H1 (cell line): ENCODE data around the gene MIA3. TPM values are rescaled to one million over a fixed set of nuclear protein-coding genes. Genes with fewer than 3 reads are reported as not detected.

Source experiments
- CTCF ChIA-PET: fragments of 300-600 bp; sonication (Branson Sonifier 250); formaldehyde crosslinking; loops from one replicate; lab custom pipeline; 2021; ENCODE audit not compliant: partially characterized antibody; lab: Charles Lee
- POLR2A ChIA-PET: fragments of 300-600 bp; sonication (Branson Sonifier 250); formaldehyde crosslinking; loops from one replicate; lab custom pipeline; 2021; ENCODE audit warnings: inconsistent platforms; ENCODE audit not compliant: partially characterized antibody; lab: Charles Lee
- DNase-seq, 2 experiments: peaks; one replicate each; pipeline versions ENCODE4 v3.0.0 to v3.0.0-alpha.2; 2010 to 2022; ENCODE audit warnings: low spot score in 2 of 2, low read depth in 1 of 2, mixed read lengths in 1 of 2
- FAIRE-seq: peaks from 2 replicates; lab custom pipeline; 2011; peaks lifted over from hg19 to GRCh38; lab: Jason Lieb, UNC
- H2AFZ ChIP-seq: 2 replicates; pipeline ENCODE4 v1.8.1; 2012; ENCODE audit warnings: low read length, inconsistent platforms
- H2AK5ac ChIP-seq: 2 replicates; pipeline ENCODE4 v1.6.1; 2013; ENCODE audit warnings: low read depth, low read length
- H2BK120ac ChIP-seq: replicated peaks from 2 replicates; pipeline ENCODE3; 2013; ENCODE audit warnings: low read depth, low read length, inconsistent platforms
- H2BK12ac ChIP-seq: 2 replicates; pipeline ENCODE4 v1.6.1; 2013; ENCODE audit warnings: low read depth, low read length
- H2BK15ac ChIP-seq: 2 replicates; pipeline ENCODE4 v1.6.1; 2013; ENCODE audit warnings: low read length
- H2BK20ac ChIP-seq: 2 replicates; pipeline ENCODE4 v1.6.1; 2013; ENCODE audit warnings: low read length
- H2BK5ac ChIP-seq: 2 replicates; pipeline ENCODE4 v1.6.1; 2013; ENCODE audit warnings: low read depth, low read length
- H3K14ac ChIP-seq: 2 replicates; pipeline ENCODE4 v1.6.1; 2013; ENCODE audit warnings: inconsistent platforms; ENCODE audit not compliant: insufficient read length
- H3K18ac ChIP-seq: 2 replicates; pipeline ENCODE4 v1.6.1; 2013; ENCODE audit warnings: low read length; ENCODE audit errors: extremely low read depth
- H3K23ac ChIP-seq: 2 replicates; pipeline ENCODE4 v1.6.1; 2013; ENCODE audit warnings: inconsistent platforms; ENCODE audit not compliant: insufficient read length
- H3K23me2 ChIP-seq: 2 replicates; pipeline ENCODE4 v1.6.1; 2013; ENCODE audit warnings: low read depth, low read length
- H3K27ac ChIP-seq: 2 replicates; pipeline ENCODE4 v1.6.1; 2011; ENCODE audit warnings: low read depth, low read length, inconsistent platforms
- H3K27me3 ChIP-seq, 4 experiments: replicated peaks in 1 of 4; 1 replicate in 1 of 4; 2 replicates in 3 of 4; pipeline versions ENCODE4 v1.6.1 to v1.8.1; 2011 to 2013; ENCODE audit warnings: low read length in 3 of 4, mild to moderate bottlenecking in 3 of 4, inconsistent platforms in 2 of 4, mixed read lengths in 2 of 4, moderate library complexity in 1 of 4; ENCODE audit not compliant: control insufficient read depth in 3 of 4, insufficient read depth in 3 of 4; ENCODE audit errors: extremely low read depth in 1 of 4
- H3K36me3 ChIP-seq, 4 experiments: 2 replicates each; pipeline versions ENCODE4 v1.6.1 to v1.8.1; 2011 to 2013; ENCODE audit warnings: mild to moderate bottlenecking in 4 of 4, low read length in 3 of 4, moderate library complexity in 2 of 4, control low read depth in 1 of 4, inconsistent platforms in 1 of 4; ENCODE audit not compliant: insufficient read depth in 4 of 4, control insufficient read depth in 2 of 4
- H3K4ac ChIP-seq: replicated peaks from 2 replicates; pipeline ENCODE3; 2013; ENCODE audit warnings: low read length, low read depth, mixed read lengths, inconsistent platforms; ENCODE audit not compliant: insufficient read length
- H3K4me1 ChIP-seq, 4 experiments: replicated peaks in 1 of 4; 1 replicate in 1 of 4; 2 replicates in 3 of 4; pipeline versions ENCODE4 v1.6.1 to v1.8.1; 2011 to 2013; ENCODE audit warnings: low read length in 3 of 4, inconsistent platforms in 2 of 4, mixed read lengths in 1 of 4; ENCODE audit not compliant: insufficient read depth in 4 of 4, control insufficient read depth in 3 of 4
- H3K4me2 ChIP-seq, 2 experiments: 2 replicates each; pipeline versions ENCODE4 v1.6.1 to v1.8.1; 2011 to 2013; ENCODE audit warnings: low read depth in 2 of 2, low read length in 2 of 2, control low read depth in 1 of 2, inconsistent platforms in 1 of 2, mild to moderate bottlenecking in 1 of 2; ENCODE audit not compliant: insufficient read depth in 1 of 2
- H3K4me3 ChIP-seq, 4 experiments: fragments of 200-600, 300-600 bp in 1 of 4; sonication (generic), shearing (Covaris generic), sonication (Bioruptor Twin) in 1 of 4; 2 replicates each; pipeline versions ENCODE4 v1.5.1 to v1.8.1; 2011 to 2016; ENCODE audit warnings: low read length in 4 of 4, low read depth in 3 of 4, control low read depth in 2 of 4, inconsistent platforms in 2 of 4, mild to moderate bottlenecking in 2 of 4, mixed read lengths in 1 of 4, moderate library complexity in 1 of 4; ENCODE audit not compliant: insufficient read depth in 2 of 4; ENCODE audit errors: extremely low read depth in 1 of 4
- H3K56ac ChIP-seq: replicated peaks from 2 replicates; pipeline ENCODE3; 2013; ENCODE audit warnings: low read depth, mild to moderate bottlenecking, mixed read lengths, low read length, inconsistent platforms; ENCODE audit not compliant: insufficient read length
- H3K79me1 ChIP-seq: 2 replicates; pipeline ENCODE4 v1.6.1; 2013; ENCODE audit warnings: low read depth, low read length, control low read depth
- H3K79me2 ChIP-seq, 2 experiments: 2 replicates each; pipeline versions ENCODE4 v1.6.1 to v1.8.1; 2012 to 2013; ENCODE audit warnings: low read length in 2 of 2, mild to moderate bottlenecking in 2 of 2, inconsistent platforms in 1 of 2; ENCODE audit not compliant: insufficient read depth in 2 of 2, control insufficient read depth in 1 of 2
- H3K9ac ChIP-seq, 4 experiments: replicated peaks in 1 of 4; 1 replicate in 1 of 4; 2 replicates in 3 of 4; pipeline versions ENCODE4 v1.6.1 to v1.8.1; 2011 to 2013; ENCODE audit warnings: low read depth in 3 of 4, low read length in 3 of 4, control low read depth in 2 of 4, mild to moderate bottlenecking in 2 of 4, moderate library complexity in 2 of 4, inconsistent platforms in 1 of 4; ENCODE audit errors: extremely low read depth in 1 of 4
- H3K9me3 ChIP-seq, 2 experiments: 2 replicates each; pipeline versions ENCODE4 v1.6.1 to v1.8.1; 2012 to 2013; ENCODE audit warnings: mild to moderate bottlenecking in 2 of 2, moderate library complexity in 2 of 2, control low read depth in 1 of 2, inconsistent platforms in 1 of 2, low read depth in 1 of 2, low read length in 1 of 2, mixed read lengths in 1 of 2; ENCODE audit not compliant: insufficient read depth in 2 of 2
- H4K20me1 ChIP-seq, 2 experiments: replicated peaks in 1 of 2; 2 replicates each; pipeline versions ENCODE3 to v1.8.1; 2011 to 2013; ENCODE audit warnings: inconsistent platforms in 2 of 2, low read length in 2 of 2, mild to moderate bottlenecking in 1 of 2; ENCODE audit not compliant: insufficient read depth in 2 of 2, control insufficient read depth in 1 of 2
- H4K5ac ChIP-seq: 2 replicates; pipeline ENCODE4 v1.6.1; 2013; ENCODE audit warnings: low read length, low read depth, mixed read lengths, inconsistent platforms; ENCODE audit not compliant: insufficient read length
- H4K8ac ChIP-seq: 2 replicates; pipeline ENCODE4 v1.8.0; 2013; ENCODE audit warnings: mild to moderate bottlenecking, moderate library complexity, low read length, inconsistent platforms; ENCODE audit not compliant: insufficient read depth; ENCODE audit errors: extremely low read depth
- H4K91ac ChIP-seq: replicated peaks from 2 replicates; pipeline ENCODE3; 2013; ENCODE audit warnings: low read length, mixed read lengths, inconsistent platforms; ENCODE audit not compliant: insufficient read length
- CHD1 ChIP-seq: IDR thresholded peaks from 2 replicates; pipeline ENCODE4 v1.6.1; 2012; ENCODE audit warnings: low read depth, low read length, improper control_type of control experiment
- CTBP2 ChIP-seq: IDR thresholded peaks from 2 replicates; pipeline ENCODE4 v1.7.0; 2011; ENCODE audit warnings: borderline replicate concordance, mild to moderate bottlenecking, moderate library complexity, mixed read lengths, low read length; ENCODE audit not compliant: insufficient read depth, insufficient read length
- JUN ChIP-seq: IDR thresholded peaks from 2 replicates; pipeline ENCODE4 v1.6.1; 2011; ENCODE audit warnings: low read depth, mild to moderate bottlenecking, improper control_type of control experiment, low read length
- JUND ChIP-seq: IDR thresholded peaks from 2 replicates; pipeline ENCODE4 v1.6.1; 2011; ENCODE audit warnings: mild to moderate bottlenecking, improper control_type of control experiment, low read length
- RAD21 ChIP-seq, 2 experiments: IDR thresholded peaks in 1 of 2; conservative IDR thresholded peaks in 1 of 2; 2 replicates each; pipeline ENCODE4 v1.6.1; 2011; ENCODE audit warnings: low read depth in 2 of 2, low read length in 2 of 2, improper control_type of control experiment in 1 of 2, inconsistent platforms in 1 of 2, mild to moderate bottlenecking in 1 of 2, moderate library complexity in 1 of 2
- TAF1 ChIP-seq: IDR thresholded peaks from 2 replicates; pipeline ENCODE4 v1.6.1; 2011; ENCODE audit warnings: mild to moderate bottlenecking, low read depth, low read length
- TAF7 ChIP-seq: optimal IDR thresholded peaks from 2 replicates; pipeline ENCODE3; 2011; ENCODE audit warnings: low read depth, mild to moderate bottlenecking, inconsistent platforms, low read length, moderate library complexity, borderline replicate concordance
- WGBS, 2 experiments: shearing (Covaris generic) in 1 of 2; methylation state at CpG; one replicate each; pipeline versions ENCODE4 v1.1.6 to v1.1.7; 2013 to 2015; ENCODE audit warnings: low lambda C conversion rate in 2 of 2, mixed read lengths in 2 of 2, inconsistent platforms in 1 of 2, low coverage in 1 of 2, missing lambda C conversion rate in 1 of 2; ENCODE audit not compliant: insufficient replicate concordance in 2 of 2, insufficient coverage in 1 of 2, insufficient read length in 1 of 2; ENCODE audit errors: extremely low coverage in 1 of 2, missing lambda C conversion rate in 1 of 2; 5-methylcytosine and 5-hydroxymethylcytosine counted together
- polyA plus RNA-seq, 7 experiments: library from polyadenylated mRNA; depleted of rRNA in 3 of 7; stranded (reverse) in 5 of 7; unstranded in 2 of 7; fragments of >200 nt in 5 of 7; fragments of 200-250 nt in 2 of 7; gene quantifications; 1 replicate in 5 of 7; 2 replicates in 1 of 7; 4 replicates in 1 of 7; pipeline versions ENCODE4 v1.2.1 to v1.2.3, GENCODE V29; 2011 to 2013; ENCODE audit warnings: missing spikeins in 2 of 7, mixed read lengths in 2 of 7
- total RNA-seq: library from RNA; stranded (reverse); fragmentation: NEBNext Ultra II Directional; extraction: Animal tissue kit (Norgen Biotek cat#: 25700); gene quantifications from 2 replicates; pipeline ENCODE4 v1.2.1, GENCODE V29; 2021

The MIA3 gene
- total and polyA plus RNA-seq, 2 of the 8 experiments (the other 6 are each of a cell fraction or from before 2014, with no cell fraction given): 69.0 to 105 TPM

DNA sequence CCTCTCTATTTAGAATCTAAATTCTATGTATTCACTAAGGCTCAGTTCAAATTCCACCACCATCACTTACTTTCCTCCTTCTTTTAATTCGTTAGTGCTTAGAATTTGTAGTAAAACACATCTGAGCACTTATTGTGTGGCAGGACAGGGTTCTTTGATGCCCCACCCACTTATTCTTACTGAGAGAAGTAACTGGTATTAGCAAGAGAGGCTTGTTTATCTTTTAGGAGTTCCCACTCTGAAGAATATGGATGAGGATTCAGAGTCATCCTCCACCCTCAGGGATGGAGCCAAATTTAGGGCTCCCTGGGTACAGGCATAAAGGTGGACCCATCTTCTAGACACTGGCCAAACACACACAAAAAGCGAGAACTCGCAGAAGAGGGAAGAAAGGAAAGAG, 16.6 kb upstream of the MIA3 start:
- 85% methylated on average over 3 of the region's 3 CpGs; no CpG with 5 or more reads in 1 of the 2 experiments for WGBS, 2 experiments
- H3K56ac ChIP-seq: no peak overlapping the region
- H3K79me1 ChIP-seq: no peaks in the 10 kb centered on the region
- no peak overlapping the region for H4K91ac ChIP-seq
- H3K36me3 ChIP-seq: no peaks in the 10 kb centered on the region
- TF ChIP-seq CTBP2 (no peak), JUND (no peak), RAD21 (IDR thresholded peaks at IDR 0.05 in 1 of 2, conservative IDR thresholded peaks at IDR 0.05 in 1 of 2; ENCODE audit: low read depth in 2 of 2, low read length in 2 of 2) (no peak), CHD1 (no peak), TAF7 (no peak), JUN (no peak), TAF1 (no peak)
- H4K20me1 ChIP-seq: no peaks in the 10 kb centered on the region
- CTCF ChIA-PET: no interaction called here
- no peak overlapping the region for H3K4me2 ChIP-seq
- H3K27me3 ChIP-seq: no peaks in the 10 kb centered on the region
- H3K4me1 ChIP-seq: no peaks in the 10 kb centered on the region
- FAIRE-seq: no peak
- H2AFZ ChIP-seq: 0 out of 2 replicates have a peak overlapping the region, but pooled peaks have one; percentile 13
- no peaks in the 10 kb centered on the region for H3K9me3 ChIP-seq
- DNase-seq: no peak
- H3K4ac ChIP-seq: no peak overlapping the region
- no peak overlapping the region for H2BK12ac ChIP-seq
- H2BK5ac ChIP-seq: no peak overlapping the region
- H3K23ac ChIP-seq: no peak overlapping the region
- H3K4me3 ChIP-seq: no peak overlapping the region
- no peak overlapping the region for H3K27ac ChIP-seq
- H2BK20ac ChIP-seq: no peak overlapping the region
- H3K79me2 ChIP-seq: no peaks in the 10 kb centered on the region
- H2BK15ac ChIP-seq: no peak overlapping the region
- POLR2A ChIA-PET: no interaction called here
- H3K23me2 ChIP-seq: no peaks in the 10 kb centered on the region
- H3K18ac ChIP-seq: no peak overlapping the region
- no peak overlapping the region for H2AK5ac ChIP-seq
- H3K14ac ChIP-seq: no peak overlapping the region
- no peak overlapping the region for H3K9ac ChIP-seq
- no peak overlapping the region for H4K8ac ChIP-seq
- H4K5ac ChIP-seq: no peak overlapping the region
- no peak overlapping the region for H2BK120ac ChIP-seq
